DMS114 treated with DMSO at 0.1 percent for 48 hours (cell line): ENCODE data around the gene FGD6.
"Not testable (repeated sequence)": the region's sequence is repeated elsewhere in the genome, so short reads cannot be mapped to it uniquely, and the experiment has no call there.

Experiments used
- DNase-seq: peaks from one replicate; lab custom pipeline; 2025; ENCODE audit not compliant: unreplicated experiment; lab: John Stamatoyannopoulos, UW

The FGD6 gene

GRCh38 chr12:95217377-95218149 is at the start of gene FGD6, which contains the start of gene VEZT:
Gene FGD6, minus strand, starts transcription at chr12:95217467. Its CDS starts 227 bp downstream, at chr12:95217240.
Gene VEZT, plus strand, starts transcription at chr12:95217807. Its CDS starts 44 bp downstream, at chr12:95217851.
- peak; percentile 98 for DNase-seq

- no peak for DNase-seq
These were observed 49.0 kb upstream of the FGD6 start for GRCh38 chr12:95266254-95266653.

GRCh38 chr12:95265765-95266164 is 48.5 kb upstream of the FGD6 start:
- no peak for DNase-seq

GRCh38 chr12:95262808-95263207 is 45.5 kb upstream of the FGD6 start:
- no peak for DNase-seq

GRCh38 chr12:95261109-95261508 is 43.8 kb upstream of the FGD6 start:
- DNase-seq: no peak

GRCh38 chr12:95259368-95259767 is 42.1 kb upstream of the FGD6 start:
- DNase-seq: no peak

GRCh38 chr12:95258803-95259202 is 41.5 kb upstream of the FGD6 start:
- DNase-seq: no peak

GRCh38 chr12:95258151-95258550 is 40.9 kb upstream of the FGD6 start:
- no peak for DNase-seq

- no peak for DNase-seq
These were observed 40.3 kb upstream of the FGD6 start for GRCh38 chr12:95257541-95257940.

- DNase-seq: no peak
These were observed 36.1 kb upstream of the FGD6 start for GRCh38 chr12:95253386-95253785.

GRCh38 chr12:95248604-95249360 is 31.5 kb upstream of the FGD6 start:
- DNase-seq: no peak

GRCh38 chr12:95248095-95248494 is 30.8 kb upstream of the FGD6 start:
- no peak for DNase-seq

- DNase-seq: no peak
These were observed 27.1 kb upstream of the FGD6 start for GRCh38 chr12:95244350-95244749.

- DNase-seq: no peak
These were observed 26.4 kb upstream of the FGD6 start for GRCh38 chr12:95243497-95244183.

- DNase-seq: no peak
These were observed 24.7 kb upstream of the FGD6 start for GRCh38 chr12:95241761-95242506.

GRCh38 chr12:95241138-95241537 is 23.9 kb upstream of the FGD6 start:
- DNase-seq: not testable (repeated sequence)

GRCh38 chr12:95240556-95240955 is 23.3 kb upstream of the FGD6 start:
- DNase-seq: no peak

- DNase-seq: not testable (repeated sequence)
These were observed 22.6 kb upstream of the FGD6 start for GRCh38 chr12:95239835-95240234.

- no peak for DNase-seq
These were observed 21.9 kb upstream of the FGD6 start for GRCh38 chr12:95239216-95239615.

GRCh38 chr12:95238150-95238549 is 20.9 kb upstream of the FGD6 start:
- DNase-seq: no peak

- DNase-seq: no peak
These were observed 20.0 kb upstream of the FGD6 start for GRCh38 chr12:95237315-95237714.
